ENCODE measurements around the gene RETNLB.

- TF ChIP-seq CTCF (IDR thresholded peaks at IDR 0.05; ENCODE audit: low read depth, low read length, missing input control) = no peak
- no peak for TF ChIP-seq HNF4G (IDR thresholded peaks at IDR 0.05)
- TF ChIP-seq TAF1 (conservative IDR thresholded peaks at IDR 0.05) = no peak
- no peak for TF ChIP-seq RAD21 (IDR thresholded peaks at IDR 0.05)
- no peak for TF ChIP-seq JUND (IDR thresholded peaks at IDR 0.05)
Measured at GRCh38 chr3:108791473-108791872, 34.3 kb upstream of the RETNLB start.
